Inflammatory macrophage treated with lipopolysaccharide for 4 hours (primary cell): Measurements from ENCODE around the gene HERC2.
"Not testable (repeated sequence)": the region's sequence is repeated elsewhere in the genome, so short reads cannot be mapped to it uniquely, and the experiment has no call there.

Experiments
- DNase-seq: peaks from one replicate; pipeline ENCODE4 v3.0.0-alpha.2; 2020

HERC2 gene

GRCh38 chr15:28216946-28217546 lies 104.9 kb downstream of the HERC2 start:
- not testable (repeated sequence) for DNase-seq

- DNase-seq, result not testable (repeated sequence)
Observed at GRCh38 chr15:28215521-28215920, 106.5 kb downstream of the HERC2 start.

- DNase-seq, result not testable (repeated sequence)
Observed at GRCh38 chr15:28214006-28214790, 107.8 kb downstream of the HERC2 start.

- DNase-seq, result not testable (repeated sequence)
Observed at GRCh38 chr15:28213393-28213792, 108.6 kb downstream of the HERC2 start.

GRCh38 chr15:28208583-28208982 lies 113.4 kb downstream of the HERC2 start:
- DNase-seq, result no peak

- not testable (repeated sequence) for DNase-seq
Observed at GRCh38 chr15:28205640-28206039, 116.3 kb downstream of the HERC2 start.

- DNase-seq, result not testable (repeated sequence)
Observed at GRCh38 chr15:28203055-28203828, 118.7 kb downstream of the HERC2 start.

GRCh38 chr15:28202124-28202523 lies 119.9 kb downstream of the HERC2 start:
- not testable (repeated sequence) for DNase-seq

- DNase-seq, result not testable (repeated sequence)
Observed at GRCh38 chr15:28198215-28198614, 123.8 kb downstream of the HERC2 start.

GRCh38 chr15:28197694-28198093 lies 124.3 kb downstream of the HERC2 start:
- not testable (repeated sequence) for DNase-seq

- not testable (repeated sequence) for DNase-seq
Observed at GRCh38 chr15:28196581-28196980, 125.4 kb downstream of the HERC2 start.

GRCh38 chr15:28192772-28193171 lies 129.2 kb downstream of the HERC2 start:
- no peak for DNase-seq

- DNase-seq, result no peak
Observed at GRCh38 chr15:28191832-28192231, 130.1 kb downstream of the HERC2 start.

GRCh38 chr15:28190391-28191174 lies 131.4 kb downstream of the HERC2 start:
- no peak for DNase-seq

GRCh38 chr15:28185148-28185895 lies 136.7 kb downstream of the HERC2 start:
- DNase-seq, result no peak

GRCh38 chr15:28184166-28184565 lies 137.8 kb downstream of the HERC2 start:
- DNase-seq, result no peak

- no peak for DNase-seq
Observed at GRCh38 chr15:28182731-28183130, 139.2 kb downstream of the HERC2 start.

GRCh38 chr15:28182216-28182615 lies 139.8 kb downstream of the HERC2 start:
- no peak for DNase-seq

GRCh38 chr15:28181366-28181765 lies 140.6 kb downstream of the HERC2 start:
- DNase-seq, result no peak

GRCh38 chr15:28179270-28179669 lies 142.7 kb downstream of the HERC2 start:
- DNase-seq, result no peak

GRCh38 chr15:28178727-28179126 lies 143.3 kb downstream of the HERC2 start:
- DNase-seq, result no peak

GRCh38 chr15:28178290-28178689 lies 143.7 kb downstream of the HERC2 start:
- DNase-seq, result no peak
